OCI-LY7 (cell line): Measurements from ENCODE around the gene EML6. TPM values are rescaled to one million over a fixed set of nuclear protein-coding genes. Genes with fewer than 3 reads are reported as not detected.

ENCODE experiments used
- BruUV-seq: library from RNA; stranded (reverse); fragments of 400-500 nt; replicated peaks from 2 replicates; lab custom pipeline; 2021; lab: Mats Ljungman, UMichigan
- CTCF ChIA-PET: fragments of 300-600 bp; sonication (Branson Sonifier 250); formaldehyde crosslinking; loops from one replicate; lab custom pipeline; 2022; ENCODE audit warnings: antibody characterized with exemption; ENCODE audit not compliant: unreplicated experiment; lab: Charles Lee
- POLR2A ChIA-PET: fragments of 300-600 bp; sonication (Branson Sonifier 250); formaldehyde crosslinking; loops from one replicate; lab custom pipeline; 2022; ENCODE audit warnings: antibody characterized with exemption; lab: Charles Lee
- DNase-seq: peaks from one replicate; pipeline ENCODE4 v3.0.0-alpha.2; 2015; ENCODE audit warnings: low spot score
- H2AFZ ChIP-seq: fragments of 200-600 bp; sonication (generic), shearing (Covaris generic); 2 replicates; pipeline ENCODE4 v1.6.1; 2014; ENCODE audit warnings: mild to moderate bottlenecking, antibody characterized with exemption, low read length, moderate library complexity
- H3K27ac ChIP-seq: fragments of 200-600 bp; sonication (generic); 2 replicates; pipeline ENCODE4 v1.5.1; 2014; ENCODE audit warnings: mixed run types, low read depth, mild to moderate bottlenecking, moderate library complexity, low read length, inconsistent platforms; ENCODE audit not compliant: poor library complexity, severe bottlenecking
- H3K36me3 ChIP-seq: fragments of 200-600 bp; sonication (generic); 2 replicates; pipeline ENCODE4 v1.6.1; 2014; ENCODE audit warnings: mild to moderate bottlenecking, antibody characterized with exemption, low read length, moderate library complexity, mixed read lengths; ENCODE audit not compliant: insufficient read depth
- H3K4me1 ChIP-seq: fragments of 200-600 bp; sonication (generic); 2 replicates; pipeline ENCODE4 v1.5.1; 2014; ENCODE audit warnings: mild to moderate bottlenecking, low read length; ENCODE audit not compliant: insufficient read depth, poor library complexity, severe bottlenecking
- H3K4me2 ChIP-seq: fragments of 200-600 bp; sonication (generic); 2 replicates; pipeline ENCODE4 v1.6.1; 2014; ENCODE audit warnings: mild to moderate bottlenecking, low read length
- H3K4me3 ChIP-seq: fragments of 200-600 bp; sonication (generic); 2 replicates; pipeline ENCODE4 v1.5.1; 2014; ENCODE audit warnings: mild to moderate bottlenecking, low read depth, low read length; ENCODE audit not compliant: poor library complexity, severe bottlenecking
- H3K79me2 ChIP-seq: fragments of 200-600 bp; sonication (generic); 2 replicates; pipeline ENCODE4 v1.6.1; 2016; ENCODE audit warnings: low read depth, mild to moderate bottlenecking, low read length, moderate library complexity, mixed read lengths; ENCODE audit not compliant: insufficient read depth
- H3K9me2 ChIP-seq: fragments of 200-600 bp; sonication (generic); 2 replicates; pipeline ENCODE4 v1.6.1; 2016; ENCODE audit warnings: mild to moderate bottlenecking, low read length, mixed read lengths; ENCODE audit not compliant: insufficient read depth
- H3K9me3 ChIP-seq: fragments of 200-600 bp; sonication (generic); 2 replicates; pipeline ENCODE4 v1.6.1; 2014; ENCODE audit warnings: mild to moderate bottlenecking, mixed run types, low read length, mixed read lengths
- H4K20me1 ChIP-seq: fragments of 200-600 bp; sonication (generic); 2 replicates; pipeline ENCODE4 v1.6.1; 2014; ENCODE audit warnings: mild to moderate bottlenecking, antibody characterized with exemption, low read length, moderate library complexity, mixed read lengths; ENCODE audit not compliant: insufficient read depth
- CTCF ChIP-seq: fragments of 200-600 bp; sonication (generic); conservative IDR thresholded peaks from 2 replicates; pipeline ENCODE4 v1.5.1; 2014; ENCODE audit warnings: mild to moderate bottlenecking, antibody characterized with exemption, low read length, moderate library complexity, mixed read lengths
- EZH2phosphoT487 ChIP-seq: fragments of 200-600 bp; sonication (generic); IDR thresholded peaks from 2 replicates; pipeline ENCODE4 v1.6.1; 2018; ENCODE audit warnings: low read depth, borderline replicate concordance, mild to moderate bottlenecking, mixed run types, antibody characterized with exemption, low read length, moderate library complexity, mixed read lengths
- intact Hi-C: fragments of 100-400 bp; cut with micrococcal nuclease; formaldehyde crosslinking; loops from one replicate; pipeline ENCODE4 v1.10.0; 2022; ENCODE audit not compliant: unreplicated experiment
- total RNA-seq, 2 experiments: library from RNA; depleted of rRNA in 1 of 2; stranded (reverse); fragments of >200 nt in 1 of 2; shearing (Covaris generic) in 1 of 2; gene quantifications; 2 replicates each; pipeline ENCODE4 v1.2.3, GENCODE V29; 2014 to 2022

The EML6 gene
- total RNA-seq, 2 experiments from 2014 or later = 310 to 367 TPM

GRCh38 chr2:54691445-54692135 is 31.9 kb upstream of the EML6 start:
- ChIA-PET POLR2A (interaction anchor here (0.6 to 1.5 kb wide), 4 partner anchors 9 to 14 kb away, joined by 3 to 5 read pairs (median 4); no protein-coding TSS in a partner anchor), CTCF (interaction anchor here (0.9 kb wide), 1 partner anchor 25 kb away, joined by 3 read pairs; no protein-coding TSS in a partner anchor)
- no peak overlapping the region for H2AFZ ChIP-seq
- H3K9me3 ChIP-seq = no peaks in the 10 kb centered on the region
- H3K9me2 ChIP-seq = no peaks in the 10 kb centered on the region
- no peaks in the 10 kb centered on the region for H4K20me1 ChIP-seq
- H3K79me2 ChIP-seq = no peaks in the 10 kb centered on the region
- H3K27ac ChIP-seq = no peak overlapping the region
- intact Hi-C loops = no loop called here
- BruUV-seq = no TSS peak
- H3K4me2 ChIP-seq = no peak overlapping the region
- no peak for DNase-seq
- no peaks in the 10 kb centered on the region for H3K4me1 ChIP-seq
- no peak overlapping the region for H3K4me3 ChIP-seq
- TF ChIP-seq CTCF = peak; percentile 31; the same call in 1 of the 2 replicates
- TF ChIP-seq EZH2phosphoT487 = no peak
- H3K36me3 ChIP-seq = no peaks in the 10 kb centered on the region

- Histone ChIP-seq H2AFZ (no peak overlapping the region), H3K36me3 (no peaks in the 10 kb centered on the region), H3K9me2 (no peaks in the 10 kb centered on the region), H3K9me3 (no peaks in the 10 kb centered on the region), H3K79me2 (no peaks in the 10 kb centered on the region), H3K4me3 (no peak overlapping the region), H3K27ac (no peak overlapping the region), H3K4me2 (no peak overlapping the region), H3K4me1 (no peaks in the 10 kb centered on the region), H4K20me1 (no peaks in the 10 kb centered on the region)
- intact Hi-C loops = no loop called here
- no TSS peak for BruUV-seq
- DNase-seq = no peak
- CTCF ChIA-PET = no interaction called here
- no peak for TF ChIP-seq EZH2phosphoT487
- POLR2A ChIA-PET = interaction anchor here (0.8 to 1.5 kb wide), 3 partner anchors 12 to 26 kb away, joined by 3 to 5 read pairs (median 3); no protein-coding TSS in a partner anchor
Observed at GRCh38 chr2:54692556-54692955, 30.9 kb upstream of the EML6 start.

GRCh38 chr2:54695378-54695777 is 28.1 kb upstream of the EML6 start:
- Histone ChIP-seq H3K79me2 (no peaks in the 10 kb centered on the region), H4K20me1 (no peaks in the 10 kb centered on the region), H3K4me2 (no peak overlapping the region), H3K27ac (no peak overlapping the region), H3K4me3 (no peak overlapping the region), H2AFZ (no peak overlapping the region), H3K9me3 (no peaks in the 10 kb centered on the region), H3K9me2 (no peaks in the 10 kb centered on the region), H3K36me3 (no peaks in the 10 kb centered on the region), H3K4me1 (no peaks in the 10 kb centered on the region)
- ChIA-PET CTCF (no interaction called here), POLR2A (no interaction called here)
- TF ChIP-seq EZH2phosphoT487 (no peak), CTCF (no peak)
- no TSS peak for BruUV-seq
- no peak for DNase-seq
- intact Hi-C loops = no loop called here
